ENCODE results near the gene LLGL1. TPM values are rescaled to one million over a fixed set of nuclear protein-coding genes. Genes with fewer than 3 reads are reported as not detected.

Gene LLGL1
- total and polyA plus RNA-seq, 2 donors (not counting 1 experiment from before 2014, with no cell fraction given) = 15.1 to 32.2 TPM

- H3K9ac ChIP-seq (ENCODE audit: insufficient read depth, low read length) = no peak overlapping the region
- H3K79me2 ChIP-seq (ENCODE audit: control insufficient read depth, insufficient read depth, low read length) = peaks cover 5% of the 10 kb centered on the region
- H4K20me1 ChIP-seq (ENCODE audit: control insufficient read depth, extremely low read depth, insufficient read depth, low read length) = no peaks in the 10 kb centered on the region
- H3K4me1 ChIP-seq (ENCODE audit: control insufficient read depth, extremely low read depth, insufficient read depth, low read length) = no peaks in the 10 kb centered on the region
- H3K27me3 ChIP-seq (ENCODE audit: control insufficient read depth, insufficient read depth, low read length) = no peaks in the 10 kb centered on the region
- H3K9me3 ChIP-seq (ENCODE audit: control insufficient read depth, insufficient read depth, low read depth, low read length) = no peaks in the 10 kb centered on the region
- no peak overlapping the region for H3K27ac ChIP-seq (ENCODE audit: insufficient read depth, low read length)
- H2AFZ ChIP-seq (ENCODE audit: low read length) = no peak overlapping the region
- H3K4me3 ChIP-seq (replicated peaks in 1 of 4; ENCODE audit: control extremely low read depth in 1 of 4, insufficient read depth in 1 of 4, low read depth in 3 of 4, low read length in 4 of 4) = no peak overlapping the region
- no peak overlapping the region for H3K4me2 ChIP-seq (ENCODE audit: extremely low read depth, insufficient read depth, low read length)
- peaks cover 69% of the 10 kb centered on the region for H3K36me3 ChIP-seq (ENCODE audit: control insufficient read depth, insufficient read depth, low read length)
- no peak for DNase-seq (ENCODE audit: low read depth in 2 of 2)
- TF ChIP-seq EZH2 (IDR thresholded peaks at IDR 0.05; ENCODE audit: low read length, missing control alignments) (no peak), CTCF (conservative IDR thresholded peaks at IDR 0.05 in 1 of 2, IDR thresholded peaks at IDR 0.05 in 1 of 2; ENCODE audit: low read depth in 1 of 2, low read length in 2 of 2) (no peak)
Measured at GRCh38 chr17:18250708-18251107, 25.3 kb downstream of the LLGL1 start.

- peaks cover 9% of the 10 kb centered on the region for H3K79me2 ChIP-seq (ENCODE audit: control insufficient read depth, insufficient read depth, low read length)
- no peak for TF ChIP-seq CTCF (conservative IDR thresholded peaks at IDR 0.05 in 1 of 2, IDR thresholded peaks at IDR 0.05 in 1 of 2; ENCODE audit: low read depth in 1 of 2, low read length in 2 of 2)
- no peak for TF ChIP-seq EZH2 (IDR thresholded peaks at IDR 0.05; ENCODE audit: low read length, missing control alignments)
- no peaks in the 10 kb centered on the region for H4K20me1 ChIP-seq (ENCODE audit: control insufficient read depth, extremely low read depth, insufficient read depth, low read length)
- H3K36me3 ChIP-seq (ENCODE audit: control insufficient read depth, insufficient read depth, low read length) = peaks cover 65% of the 10 kb centered on the region
- no peaks in the 10 kb centered on the region for H3K27me3 ChIP-seq (ENCODE audit: control insufficient read depth, insufficient read depth, low read length)
- no peak overlapping the region for H3K9ac ChIP-seq (ENCODE audit: insufficient read depth, low read length)
- DNase-seq (ENCODE audit: low read depth in 2 of 2) = no peak
- H3K27ac ChIP-seq (ENCODE audit: insufficient read depth, low read length) = no peak overlapping the region
- H2AFZ ChIP-seq (ENCODE audit: low read length) = no peak overlapping the region
- no peaks in the 10 kb centered on the region for H3K9me3 ChIP-seq (ENCODE audit: control insufficient read depth, insufficient read depth, low read depth, low read length)
- H3K4me2 ChIP-seq (ENCODE audit: extremely low read depth, insufficient read depth, low read length) = no peak overlapping the region
- no peak overlapping the region for H3K4me3 ChIP-seq (replicated peaks in 1 of 4; ENCODE audit: control extremely low read depth in 1 of 4, insufficient read depth in 1 of 4, low read depth in 3 of 4, low read length in 4 of 4)
- H3K4me1 ChIP-seq (ENCODE audit: control insufficient read depth, extremely low read depth, insufficient read depth, low read length) = no peaks in the 10 kb centered on the region
Measured at GRCh38 chr17:18251204-18251603, 25.8 kb downstream of the LLGL1 start.

GRCh38 chr17:18252160-18252559 is 26.7 kb downstream of the LLGL1 start:
- H3K79me2 ChIP-seq (ENCODE audit: control insufficient read depth, insufficient read depth, low read length) = peaks cover 18% of the 10 kb centered on the region
- no peaks in the 10 kb centered on the region for H4K20me1 ChIP-seq (ENCODE audit: control insufficient read depth, extremely low read depth, insufficient read depth, low read length)
- no peak overlapping the region for H3K9ac ChIP-seq (ENCODE audit: insufficient read depth, low read length)
- H2AFZ ChIP-seq (ENCODE audit: low read length) = no peak overlapping the region
- no peaks in the 10 kb centered on the region for H3K9me3 ChIP-seq (ENCODE audit: control insufficient read depth, insufficient read depth, low read depth, low read length)
- H3K36me3 ChIP-seq (ENCODE audit: control insufficient read depth, insufficient read depth, low read length) = peaks cover 63% of the 10 kb centered on the region
- H3K4me2 ChIP-seq (ENCODE audit: extremely low read depth, insufficient read depth, low read length) = no peak overlapping the region
- DNase-seq (ENCODE audit: low read depth in 2 of 2) = no peak
- H3K27me3 ChIP-seq (ENCODE audit: control insufficient read depth, insufficient read depth, low read length) = no peaks in the 10 kb centered on the region
- H3K4me3 ChIP-seq (replicated peaks in 1 of 4; ENCODE audit: control extremely low read depth in 1 of 4, insufficient read depth in 1 of 4, low read depth in 3 of 4, low read length in 4 of 4) = no peak overlapping the region
- no peak overlapping the region for H3K27ac ChIP-seq (ENCODE audit: insufficient read depth, low read length)
- H3K4me1 ChIP-seq (ENCODE audit: control insufficient read depth, extremely low read depth, insufficient read depth, low read length) = peaks cover 3% of the 10 kb centered on the region
- TF ChIP-seq EZH2 (IDR thresholded peaks at IDR 0.05; ENCODE audit: low read length, missing control alignments) (no peak), CTCF (conservative IDR thresholded peaks at IDR 0.05 in 1 of 2, IDR thresholded peaks at IDR 0.05 in 1 of 2; ENCODE audit: low read depth in 1 of 2, low read length in 2 of 2) (no peak)

Data from fibroblast of lung (primary cell).